PFSK-1 (cell line): ENCODE data around the gene MAOA.

Source experiments
- POLR2AphosphoS5 ChIP-seq: IDR thresholded peaks from 2 replicates; pipeline ENCODE4 v1.6.1; 2012; ENCODE audit warnings: low read depth, mild to moderate bottlenecking, control low read depth, low read length, moderate library complexity
- REST ChIP-seq, 2 experiments: IDR thresholded peaks; 2 replicates each; pipeline versions ENCODE4 v1.6.1 to v1.8.0; 2011 to 2012; ENCODE audit warnings: low read depth in 2 of 2, low read length in 2 of 2, control low read depth in 1 of 2, inconsistent platforms in 1 of 2, mild to moderate bottlenecking in 1 of 2, moderate library complexity in 1 of 2; ENCODE audit not compliant: insufficient read depth in 1 of 2
- SIN3A ChIP-seq: IDR thresholded peaks from 2 replicates; pipeline ENCODE4 v1.6.1; 2012; ENCODE audit warnings: mild to moderate bottlenecking, low read length, moderate library complexity, borderline replicate concordance; ENCODE audit not compliant: insufficient read depth
- TAF1 ChIP-seq: IDR thresholded peaks from 2 replicates; pipeline ENCODE4 v1.6.1; 2012; ENCODE audit warnings: low read length, control low read depth, borderline replicate concordance; ENCODE audit not compliant: insufficient read depth

GRCh38 chrX:43654431-43655150 is 1.5 kb upstream of the MAOA start:
- TF ChIP-seq REST (IDR thresholded peaks at IDR 0.05; ENCODE audit: insufficient read depth in 1 of 2, low read depth in 2 of 2, low read length in 2 of 2) (no peak), TAF1 (0 out of 2 replicates have a peak, but pooled peaks have one; percentile 26), SIN3A (no peak), POLR2AphosphoS5 (no peak)
